Stimulated activated CD8-positive, alpha-beta memory T cell treated with anti-CD3 and anti-CD28 coated beads, Interleukin-7, amount 100 ng/mL, for 1 hour (primary cell): ENCODE results near the gene F10.

Experiments
- DNase-seq, 2 donors: peaks; one replicate each; pipeline ENCODE4 v3.0.0-alpha.2; 2020; ENCODE audit warnings: low read depth in 2 of 2

F10 gene

DNA sequence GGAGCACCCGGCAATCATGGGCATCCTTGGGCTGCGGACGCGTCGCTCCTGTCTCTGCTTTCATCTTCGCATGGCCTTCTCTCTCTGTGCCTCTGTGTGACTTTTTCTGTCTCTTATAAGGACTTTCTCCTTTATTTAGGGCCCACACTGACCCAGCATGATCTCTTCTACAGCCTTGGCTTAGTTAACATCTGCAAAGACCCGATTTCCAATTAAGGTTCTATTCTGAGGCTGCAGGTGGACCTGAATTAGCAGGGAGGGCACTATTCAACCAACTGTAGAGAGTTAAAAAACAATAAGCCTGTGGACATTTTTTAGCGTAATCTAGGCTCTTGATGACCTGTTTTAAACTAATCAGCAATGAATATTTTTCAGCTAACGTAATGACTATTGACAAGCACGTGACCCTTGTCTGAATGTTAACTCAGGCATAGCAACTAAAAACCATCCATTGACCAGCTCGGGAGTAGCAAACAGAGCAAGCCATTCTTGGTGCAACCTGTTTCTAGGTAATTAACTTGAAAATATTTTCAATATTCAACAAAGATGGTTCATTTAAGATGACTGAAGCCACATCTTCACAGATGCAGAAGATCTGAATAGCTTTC, 15.2 kb downstream of the F10 start:
- no peak for DNase-seq

DNA sequence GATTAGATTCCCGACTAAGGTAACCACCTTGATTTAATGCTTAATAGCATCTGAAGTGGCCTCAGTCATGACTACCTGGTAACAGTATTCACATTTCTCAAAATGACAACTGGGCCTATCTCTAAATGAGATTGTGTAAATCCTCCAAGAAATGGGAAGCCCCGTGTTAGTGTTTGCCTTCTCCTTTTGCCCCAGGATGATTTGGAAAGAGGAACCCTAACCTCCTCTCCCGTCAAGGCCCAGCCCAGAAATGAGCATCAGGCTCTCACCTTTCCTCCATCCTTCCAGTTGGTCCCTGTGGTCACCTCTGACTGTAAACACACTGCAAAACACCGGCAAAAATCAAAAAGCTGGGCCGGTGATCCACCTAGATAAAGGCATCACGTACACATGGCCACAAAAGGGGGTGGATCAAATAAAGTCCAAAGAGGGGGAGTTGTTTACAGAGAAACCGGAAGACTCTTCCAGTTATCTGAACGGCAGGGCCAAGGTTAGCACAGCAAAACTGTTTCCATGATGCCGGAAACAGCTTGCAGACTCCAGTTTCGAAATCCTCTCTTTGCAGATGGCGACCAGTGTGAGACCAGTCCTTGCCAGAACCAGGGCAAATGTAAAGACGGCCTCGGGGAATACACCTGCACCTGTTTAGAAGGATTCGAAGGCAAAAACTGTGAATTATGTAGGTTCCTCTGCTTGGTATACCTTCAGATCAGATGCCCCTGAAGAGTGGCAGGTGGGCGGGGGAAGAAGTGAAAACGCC, 16.4 kb downstream of the F10 start:
- no peak for DNase-seq

DNA sequence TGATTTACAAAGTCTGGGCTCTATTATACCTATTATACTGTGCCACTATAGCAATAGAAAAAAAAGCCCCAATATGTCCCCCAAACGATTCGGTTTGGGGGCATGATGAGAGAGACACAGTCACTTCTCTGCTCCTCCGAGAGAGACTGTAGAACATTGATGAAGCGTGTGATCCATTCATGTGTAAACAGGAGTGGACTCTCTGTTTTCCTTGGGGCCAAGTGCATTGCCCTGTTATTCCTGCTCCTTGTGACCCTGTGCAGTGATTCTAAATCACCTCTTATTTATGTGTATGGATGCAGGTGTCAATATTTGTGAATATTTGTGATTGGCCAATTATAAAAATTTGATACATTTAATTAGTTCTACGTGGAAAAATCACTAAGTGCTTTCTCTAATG, 17.0 kb downstream of the F10 start:
- no peak for DNase-seq

DNA sequence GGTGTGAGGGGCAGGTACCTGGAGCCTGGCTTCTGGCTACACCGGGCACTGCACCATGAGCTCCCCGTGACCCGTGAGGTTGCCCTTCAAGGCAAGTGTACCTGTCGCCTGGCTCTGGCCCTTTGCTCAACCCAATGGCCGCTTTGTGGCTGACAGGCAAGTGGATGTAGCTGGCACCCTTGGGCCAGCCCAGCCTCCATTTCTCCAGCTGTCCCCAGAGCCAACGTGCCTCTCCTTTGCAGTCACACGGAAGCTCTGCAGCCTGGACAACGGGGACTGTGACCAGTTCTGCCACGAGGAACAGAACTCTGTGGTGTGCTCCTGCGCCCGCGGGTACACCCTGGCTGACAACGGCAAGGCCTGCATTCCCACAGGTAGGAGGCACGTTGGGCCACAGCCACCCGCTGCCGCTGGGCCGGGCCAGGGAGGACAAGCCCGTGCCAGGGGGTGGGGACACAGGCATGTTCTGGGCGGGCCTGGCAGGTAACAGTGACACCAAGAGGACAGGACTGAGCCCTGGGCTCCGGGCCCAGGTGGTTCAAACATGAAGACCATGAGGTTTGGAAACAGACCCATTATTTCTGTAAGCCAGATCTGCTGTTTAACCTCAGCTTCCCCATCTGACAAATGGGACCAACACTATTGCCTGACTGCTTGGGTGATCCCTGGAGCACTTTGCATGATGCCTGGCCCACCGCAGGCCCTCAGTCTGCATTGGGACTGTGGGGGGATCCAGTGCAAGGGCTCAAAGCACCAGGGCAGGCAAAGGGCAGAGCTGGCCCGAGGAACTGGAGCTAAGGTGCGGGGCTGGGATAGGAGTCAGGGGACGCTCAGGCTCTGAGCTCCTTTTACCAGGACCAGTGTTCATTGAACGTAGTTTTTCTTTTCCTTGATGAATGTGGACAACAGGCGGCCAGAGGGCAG, 18.3 kb downstream of the F10 start:
- DNase-seq, result no peak

DNA sequence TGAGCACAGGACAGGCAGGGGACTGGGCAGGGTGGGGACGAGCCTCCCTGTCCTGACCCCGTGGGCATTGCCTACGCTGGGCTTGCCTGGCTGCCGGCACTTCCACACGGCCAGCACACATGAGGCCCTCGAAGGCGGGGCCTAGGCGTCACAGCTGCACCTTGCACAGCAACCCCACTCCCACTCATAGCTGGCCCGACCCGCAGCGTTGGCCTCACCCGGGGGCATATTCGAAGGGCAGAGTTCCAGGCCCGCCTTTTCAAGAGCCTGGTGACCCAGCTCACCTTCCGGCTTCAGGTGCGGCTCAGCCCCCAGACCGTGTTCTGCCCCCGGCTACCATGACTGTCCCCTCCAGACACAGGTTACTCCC, 19.0 kb downstream of the F10 start:
- DNase-seq, result no peak

DNA sequence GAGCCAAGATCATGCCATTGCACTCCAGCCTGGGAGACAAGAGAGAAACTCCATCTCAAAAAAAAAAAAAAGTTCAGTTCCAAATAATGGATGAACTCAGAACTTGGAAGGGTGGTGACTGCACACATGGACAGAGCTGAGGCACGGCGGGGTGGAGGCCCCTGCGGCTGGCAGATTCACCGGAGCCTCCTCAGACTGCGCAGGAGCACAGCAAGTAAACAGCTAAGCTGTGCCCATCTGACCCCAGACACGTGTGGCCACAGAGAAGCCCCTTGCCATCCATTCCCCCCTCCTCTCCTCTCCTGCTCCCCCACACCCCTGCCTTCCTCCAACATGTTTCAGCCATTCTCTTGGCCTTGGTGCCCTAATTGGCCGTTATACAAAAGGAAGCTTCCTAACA, 20.3 kb downstream of the F10 start:
- DNase-seq, result no peak

DNA sequence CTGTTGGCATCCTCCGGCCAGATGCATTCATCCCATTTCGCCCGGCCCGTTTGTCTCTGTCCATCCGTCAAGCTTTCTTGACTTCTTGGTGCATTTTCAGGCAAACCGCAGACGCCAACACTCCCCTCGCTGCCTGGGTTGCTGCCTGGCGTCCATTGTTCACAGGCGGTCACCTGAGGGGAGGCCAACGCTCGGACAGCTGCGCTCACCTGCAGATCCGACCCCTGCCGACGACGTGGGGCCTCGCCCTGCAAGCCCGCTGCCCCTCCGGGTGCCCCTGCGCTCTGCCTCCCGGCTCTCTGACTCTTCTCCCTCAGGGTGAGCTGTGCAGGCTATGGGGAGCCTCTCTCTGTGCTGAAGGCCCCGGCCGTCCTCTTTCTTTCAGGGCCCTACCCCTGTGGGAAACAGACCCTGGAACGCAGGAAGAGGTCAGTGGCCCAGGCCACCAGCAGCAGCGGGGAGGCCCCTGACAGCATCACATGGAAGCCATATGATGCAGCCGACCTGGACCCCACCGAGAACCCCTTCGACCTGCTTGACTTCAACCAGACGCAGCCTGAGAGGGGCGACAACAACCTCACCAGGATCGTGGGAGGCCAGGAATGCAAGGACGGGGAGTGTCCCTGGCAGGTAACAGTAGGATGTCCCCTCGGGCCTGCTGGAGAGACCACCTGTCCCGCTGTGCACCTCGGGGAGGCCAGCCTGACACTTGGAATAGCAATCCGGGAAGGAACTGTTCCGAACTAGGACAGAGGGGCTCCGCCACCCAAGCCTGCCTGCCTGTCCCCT, 21.1 kb downstream of the F10 start:
- no peak for DNase-seq

DNA sequence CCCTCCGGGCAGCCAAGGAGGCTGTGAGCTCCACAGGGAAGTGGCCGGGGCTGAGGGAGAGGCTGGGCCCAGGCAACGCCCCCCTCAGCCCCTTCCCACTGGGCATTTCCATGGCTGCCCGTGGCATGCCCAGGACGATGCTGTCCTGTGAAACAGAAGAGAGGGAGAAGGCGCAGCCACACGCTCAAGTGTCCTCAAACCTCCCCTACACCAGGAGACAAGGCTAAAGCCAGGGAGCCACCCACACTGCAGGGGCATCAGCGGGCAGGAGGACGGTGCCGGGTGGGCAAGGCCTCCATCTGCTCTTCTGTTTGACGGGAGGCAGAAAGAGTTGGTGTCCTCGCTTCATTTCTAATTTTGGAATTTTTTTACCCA, 21.6 kb downstream of the F10 start:
- no peak for DNase-seq

DNA sequence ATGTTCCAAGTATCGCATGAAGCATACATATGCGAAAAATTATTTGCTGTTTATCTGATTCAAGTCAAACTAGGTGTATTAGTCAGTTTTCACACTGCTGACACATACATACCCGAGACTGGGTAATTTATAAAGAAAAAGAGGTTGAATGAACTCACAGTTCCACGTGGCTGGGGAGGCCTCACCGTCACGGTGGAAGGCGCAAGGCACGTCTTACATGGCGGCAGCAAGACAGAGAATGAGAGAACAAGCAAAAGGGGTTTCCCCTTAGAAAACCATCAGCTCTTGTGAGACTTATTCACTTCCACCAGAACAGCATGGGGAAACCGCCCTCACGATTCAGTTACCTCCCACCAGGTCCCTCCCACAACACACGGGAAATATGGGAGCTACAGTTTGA, 22.9 kb downstream of the F10 start:
- no peak for DNase-seq

DNA sequence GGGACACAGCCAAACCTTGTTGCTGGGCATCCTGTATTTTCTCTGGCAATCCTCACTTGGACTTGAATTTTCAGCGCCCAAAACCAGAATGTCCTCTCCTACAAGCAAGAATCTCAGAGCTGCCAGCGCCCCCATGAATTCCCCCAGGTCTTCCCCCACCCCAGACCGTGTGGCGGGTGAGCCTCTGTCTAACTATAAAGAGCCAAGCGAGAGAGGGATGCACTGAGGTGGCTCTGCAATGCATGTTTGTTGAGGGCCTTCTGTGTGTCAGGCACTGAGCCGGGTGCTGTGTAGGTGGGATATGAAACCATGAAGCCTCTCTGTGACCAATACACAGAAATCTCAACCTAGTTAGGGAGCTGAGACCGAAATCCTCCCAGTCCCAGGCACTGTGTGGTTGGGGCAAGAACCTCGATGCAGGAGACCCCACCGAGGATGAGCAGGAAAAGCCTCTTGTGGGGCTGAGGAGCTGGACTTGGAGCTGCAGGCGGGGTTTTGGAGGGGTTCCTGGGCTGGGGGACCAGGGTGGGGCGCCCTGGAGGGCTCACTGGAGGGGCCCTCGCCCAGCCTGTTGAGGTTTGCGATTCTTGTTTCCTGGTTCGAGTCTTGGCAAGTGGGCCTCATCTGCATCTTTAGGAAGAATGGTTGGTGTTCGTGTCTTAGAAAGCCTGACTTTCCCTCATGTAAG, 23.5 kb downstream of the F10 start:
- no peak for DNase-seq

DNA sequence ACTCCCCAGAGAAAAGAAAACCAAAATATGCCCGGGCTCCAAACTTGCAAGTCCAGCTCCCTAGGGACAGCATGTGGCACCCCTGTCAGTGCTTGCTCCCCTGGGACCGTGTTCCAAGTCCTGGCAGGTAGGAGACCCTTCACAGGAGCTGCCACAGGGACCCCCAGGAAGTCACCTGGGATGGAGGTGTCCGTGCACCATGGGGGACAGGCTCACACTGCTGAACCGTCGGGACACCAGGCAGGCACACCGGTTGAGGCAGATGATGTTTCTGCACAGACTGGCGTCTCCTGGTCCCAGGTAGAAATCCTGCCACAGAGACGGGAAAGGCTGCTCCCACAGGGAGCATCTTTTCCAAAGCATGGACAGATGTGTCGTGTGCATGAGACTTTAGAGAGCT, 24.2 kb downstream of the F10 start:
- no peak for DNase-seq

DNA sequence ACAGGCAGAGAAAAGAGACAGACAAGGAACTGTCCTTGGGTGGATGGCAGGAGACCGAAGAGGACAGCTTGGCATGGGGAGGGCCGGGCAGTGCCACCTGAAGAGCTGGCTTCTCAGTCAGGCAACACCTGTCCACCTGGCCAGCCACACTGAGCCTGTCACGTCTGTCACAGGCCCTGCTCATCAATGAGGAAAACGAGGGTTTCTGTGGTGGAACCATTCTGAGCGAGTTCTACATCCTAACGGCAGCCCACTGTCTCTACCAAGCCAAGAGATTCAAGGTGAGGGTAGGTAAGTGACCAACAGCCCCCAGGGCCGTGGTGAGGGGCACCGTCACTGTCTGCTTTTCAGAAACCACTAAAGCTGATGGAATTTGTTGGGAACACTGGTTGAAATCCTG, 24.6 kb downstream of the F10 start:
- no peak for DNase-seq

DNA sequence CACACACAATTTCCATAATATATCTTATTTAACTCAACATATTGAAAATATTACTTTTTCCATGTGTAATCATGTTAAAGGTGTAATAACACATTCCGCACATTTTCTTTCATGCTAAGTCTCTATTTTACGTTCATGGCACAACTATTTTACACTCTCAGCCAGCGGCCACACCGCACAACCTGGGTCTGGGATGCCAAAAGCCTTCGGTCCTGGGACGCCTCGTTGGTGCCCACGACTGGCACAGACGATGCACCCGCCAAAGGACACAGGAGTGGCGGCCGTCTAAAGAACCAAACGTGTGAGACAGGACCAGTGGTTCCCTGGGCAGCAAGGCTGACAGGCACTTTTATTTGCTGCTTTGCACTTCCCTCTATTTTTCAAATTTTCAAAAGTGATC, 25.8 kb downstream of the F10 start:
- no peak for DNase-seq

DNA sequence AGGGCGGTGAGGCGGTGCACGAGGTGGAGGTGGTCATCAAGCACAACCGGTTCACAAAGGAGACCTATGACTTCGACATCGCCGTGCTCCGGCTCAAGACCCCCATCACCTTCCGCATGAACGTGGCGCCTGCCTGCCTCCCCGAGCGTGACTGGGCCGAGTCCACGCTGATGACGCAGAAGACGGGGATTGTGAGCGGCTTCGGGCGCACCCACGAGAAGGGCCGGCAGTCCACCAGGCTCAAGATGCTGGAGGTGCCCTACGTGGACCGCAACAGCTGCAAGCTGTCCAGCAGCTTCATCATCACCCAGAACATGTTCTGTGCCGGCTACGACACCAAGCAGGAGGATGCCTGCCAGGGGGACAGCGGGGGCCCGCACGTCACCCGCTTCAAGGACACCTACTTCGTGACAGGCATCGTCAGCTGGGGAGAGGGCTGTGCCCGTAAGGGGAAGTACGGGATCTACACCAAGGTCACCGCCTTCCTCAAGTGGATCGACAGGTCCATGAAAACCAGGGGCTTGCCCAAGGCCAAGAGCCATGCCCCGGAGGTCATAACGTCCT, 26.4 kb downstream of the F10 start:
- no peak for DNase-seq

DNA sequence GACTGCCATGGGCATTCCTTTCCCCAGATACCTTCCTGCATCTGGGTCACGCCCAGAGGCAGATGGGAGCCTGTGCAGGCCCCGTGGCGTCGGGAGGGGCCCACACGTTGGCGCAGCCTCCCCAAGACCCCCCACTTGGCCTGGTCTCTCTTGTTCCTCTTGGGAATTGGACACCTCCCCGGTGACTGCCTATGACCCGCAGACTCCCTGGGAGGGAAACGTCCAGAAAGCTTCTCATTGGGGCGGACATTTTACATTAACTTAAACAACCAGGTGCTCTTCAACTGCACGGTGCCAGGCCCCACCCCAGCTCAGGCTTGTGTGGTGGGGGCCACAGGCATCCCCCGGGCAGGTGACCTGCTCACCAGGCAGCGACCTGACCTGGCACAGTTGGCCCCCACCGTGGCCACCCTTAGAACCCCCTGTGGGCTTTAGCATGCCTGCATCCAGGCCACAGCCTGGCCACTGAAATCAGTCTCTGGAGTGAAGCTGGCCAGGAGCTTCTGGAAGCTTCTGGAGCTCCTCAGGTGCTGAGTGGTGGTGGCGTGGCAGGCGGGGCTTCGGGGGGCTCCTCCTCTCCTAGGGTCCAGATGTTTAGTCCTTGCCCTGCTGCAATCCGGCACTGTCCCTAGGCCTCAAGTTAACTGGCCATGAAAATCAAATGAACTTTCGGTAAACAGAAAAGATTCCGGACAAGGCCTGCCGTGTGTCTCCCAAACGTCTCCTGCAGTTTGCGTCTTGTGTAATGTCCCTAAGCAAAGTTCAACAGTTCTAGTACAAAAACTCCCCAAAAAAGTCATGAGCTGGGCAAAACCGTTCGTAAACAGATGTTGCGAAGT, 27.3 kb downstream of the F10 start:
- no peak for DNase-seq

DNA sequence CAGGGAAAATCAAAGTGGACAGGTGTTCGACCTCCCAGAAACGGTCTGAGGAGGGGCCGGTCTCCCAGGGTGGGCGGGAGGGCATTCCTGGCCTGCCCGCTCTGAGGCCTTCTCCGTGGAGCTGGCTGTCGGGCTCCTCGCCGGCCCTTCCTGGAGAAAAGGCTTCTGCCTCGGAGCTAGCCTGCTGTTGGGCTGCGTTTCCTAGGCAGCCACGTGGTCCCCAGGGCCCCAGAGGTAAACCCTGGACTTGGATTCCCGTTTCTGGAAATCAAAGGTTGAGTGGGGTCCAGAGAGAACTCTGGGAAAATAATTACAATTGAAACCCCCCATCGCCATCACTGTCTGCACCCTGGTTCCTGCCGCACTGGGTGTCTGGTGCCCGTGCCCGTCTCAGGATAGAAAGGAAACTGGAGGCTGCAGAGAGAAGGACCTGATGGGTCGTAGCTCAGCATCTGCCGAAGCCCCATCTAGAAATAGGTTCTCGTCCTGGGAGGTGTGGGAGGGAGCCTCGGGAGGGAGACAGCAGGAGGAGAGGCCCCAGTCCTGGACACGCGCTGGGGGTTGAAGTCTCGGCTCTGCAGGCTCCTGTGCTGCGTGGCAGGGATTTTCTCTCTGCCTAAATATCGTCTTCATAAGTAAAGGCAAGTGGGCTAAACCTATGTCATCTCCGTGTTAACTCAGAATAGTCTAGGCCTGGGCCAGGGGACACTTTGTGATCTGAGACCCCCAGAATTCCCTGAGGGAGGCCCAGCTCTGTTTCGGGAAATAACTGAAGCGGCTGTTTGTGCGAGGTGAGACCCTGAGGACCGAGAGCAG, 28.2 kb downstream of the F10 start:
- no peak for DNase-seq

DNA sequence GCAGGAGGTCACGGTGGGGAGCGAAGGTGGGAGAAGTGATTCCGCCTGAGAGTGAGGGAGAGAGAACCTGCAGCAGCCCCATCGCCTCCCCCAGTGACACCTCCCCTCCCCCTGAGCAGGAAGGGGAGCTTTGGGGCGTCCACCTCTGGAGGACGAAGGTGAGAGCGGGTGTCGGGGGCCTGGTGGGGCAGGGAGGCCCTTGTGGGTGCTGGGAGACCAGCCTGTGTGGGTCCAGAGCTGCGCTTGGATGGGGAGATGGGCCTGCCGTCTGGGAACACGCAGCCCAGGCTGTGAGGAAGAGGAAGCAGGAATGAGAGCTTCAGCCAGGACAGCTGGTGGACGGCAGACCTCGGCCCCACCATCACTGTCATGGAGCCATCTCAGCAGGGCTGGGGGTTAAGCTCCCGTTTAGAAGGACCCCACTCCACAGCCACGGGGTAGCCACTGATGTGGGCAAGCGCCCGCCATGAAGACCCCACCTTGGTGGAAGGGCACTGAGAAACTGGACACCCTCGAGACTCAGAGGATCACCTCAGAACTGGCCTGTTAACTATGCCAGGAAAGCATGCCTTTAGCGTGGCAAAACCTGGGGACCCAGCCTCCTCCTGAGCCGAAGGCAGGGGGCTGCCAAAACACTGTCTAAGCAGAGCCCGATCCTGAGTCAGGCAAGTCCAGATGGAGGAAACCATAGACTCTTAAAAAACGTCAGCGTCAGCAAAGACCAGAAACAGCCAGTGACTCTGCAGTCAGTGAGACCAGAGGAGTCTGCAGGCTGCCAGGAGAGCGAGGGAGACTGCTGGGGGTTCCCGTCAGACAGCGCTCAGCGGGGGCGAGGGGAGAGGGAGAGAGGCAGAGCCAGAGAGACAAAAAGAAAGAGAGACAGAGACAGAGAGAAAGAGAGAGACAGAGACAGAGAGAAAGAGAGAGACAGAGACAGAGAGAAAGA, 29.4 kb downstream of the F10 start:
- no peak for DNase-seq

DNA sequence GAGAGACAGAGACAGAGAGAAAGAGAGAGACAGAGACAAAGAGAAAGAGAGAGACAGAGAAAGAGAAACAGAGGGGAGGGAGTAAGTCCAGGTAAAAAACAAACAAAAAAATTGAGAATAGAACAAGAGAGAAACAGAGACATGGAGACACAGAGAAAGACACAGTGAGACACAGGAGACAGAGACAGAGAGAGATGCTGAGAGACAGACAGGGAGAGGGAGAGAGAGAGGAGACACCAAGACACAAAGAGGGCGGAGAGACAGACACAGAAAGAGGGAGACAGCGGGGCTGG, 30.0 kb downstream of the F10 start:
- DNase-seq, result no peak
